Stimulated activated CD4-positive, alpha-beta T cell treated with anti-CD3 and anti-CD28 coated beads, Interleukin-1b, Interleukin-23, amount 100 ng/mL, for 48 hours (primary cell): ENCODE measurements around the gene ZNF675.
"Not testable (repeated sequence)": the region's sequence is repeated elsewhere in the genome, so short reads cannot be mapped to it uniquely, and the experiment has no call there.

ENCODE experiments used
- DNase-seq: peaks from one replicate; pipeline ENCODE4 v3.0.0-alpha.2; 2020

Gene ZNF675

DNA sequence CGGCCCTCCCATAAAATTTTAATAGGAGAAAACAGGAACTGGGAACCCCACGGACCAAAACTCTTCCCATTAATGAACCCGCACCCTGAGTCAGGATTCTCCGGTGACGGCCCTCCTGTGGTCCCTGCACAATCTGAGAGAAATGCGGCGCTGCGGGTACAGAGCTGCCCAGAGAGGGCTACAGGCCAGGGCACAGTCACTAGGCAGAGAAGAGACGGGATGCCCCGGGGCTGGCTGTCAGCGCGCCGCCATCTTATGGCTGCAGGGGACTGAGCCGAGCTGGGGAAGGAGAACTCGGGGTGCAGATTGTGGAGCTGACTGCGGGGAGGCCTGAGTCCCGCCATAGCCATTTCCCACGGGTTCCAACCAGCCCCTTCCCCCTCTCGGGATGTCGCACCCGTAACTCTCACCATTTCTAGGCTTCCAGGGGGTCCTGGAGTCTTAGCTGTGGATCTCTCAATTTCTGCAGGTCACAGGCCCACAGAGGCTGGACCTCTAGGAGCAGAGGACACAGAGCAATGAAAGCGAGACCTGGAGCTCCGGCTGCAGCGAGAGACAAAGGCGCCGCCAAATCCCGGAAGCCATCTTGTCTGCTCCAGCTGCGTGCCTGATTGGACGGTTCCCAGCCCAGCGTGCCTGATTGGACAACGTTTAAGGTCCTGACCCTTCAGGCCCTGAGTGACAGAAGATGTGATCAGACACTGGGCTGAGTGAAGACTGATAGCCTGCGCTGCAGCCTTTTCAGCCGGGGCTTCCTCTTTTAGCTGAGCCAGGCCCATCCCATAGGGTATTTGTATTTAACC is at the start of gene ZNF675:
TSS of gene ZNF675 (minus strand) at position 592 of the 803 bp plus-strand sequence. CDS start at position 413, 179 bp downstream.
- DNase-seq = peak; percentile 91

GRCh38 chr19:23730729-23731465 is 43.9 kb upstream of the ZNF675 start:
- DNase-seq = not testable (repeated sequence)

DNA sequence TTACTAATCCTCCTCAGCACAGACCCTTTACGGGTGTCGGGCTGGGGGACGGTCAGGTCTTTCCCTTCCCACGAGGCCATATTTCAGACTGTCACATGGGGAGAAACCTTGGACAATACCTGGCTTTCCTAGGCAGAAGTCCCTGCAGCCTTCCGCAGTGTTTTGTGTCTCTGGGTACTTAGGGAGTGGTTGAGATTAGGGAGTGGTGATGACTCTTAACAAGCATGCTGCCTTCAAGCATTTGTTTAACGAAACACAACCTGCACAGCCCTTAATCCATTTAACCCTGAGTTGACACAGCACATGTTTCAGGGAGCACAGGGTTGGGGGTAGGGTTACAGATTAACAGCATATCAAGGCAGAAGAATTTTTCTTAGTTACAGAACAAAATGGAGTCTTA is 37.1 kb upstream of the ZNF675 start:
- DNase-seq = not testable (repeated sequence)

GRCh38 chr19:23718802-23719201 is 31.8 kb upstream of the ZNF675 start:
- no peak for DNase-seq

DNA sequence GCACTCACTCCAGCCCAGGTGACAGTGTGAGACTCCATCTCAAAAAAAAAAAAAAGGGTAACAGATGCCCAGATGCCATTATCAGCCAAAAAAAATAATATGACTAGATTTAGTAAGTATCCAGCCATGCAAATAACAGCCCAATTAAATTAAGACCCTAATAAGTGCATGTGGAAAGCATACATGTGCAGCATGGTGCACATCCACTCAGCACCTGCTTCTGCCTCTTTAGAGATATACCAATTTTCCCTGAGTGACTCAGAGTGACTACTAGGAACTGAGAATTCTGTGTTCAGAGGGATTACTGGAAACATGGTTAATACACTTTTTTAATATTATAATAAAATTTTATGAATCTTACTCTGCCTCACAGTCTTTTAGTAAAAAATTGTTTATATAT is 29.8 kb upstream of the ZNF675 start:
- no peak for DNase-seq

GRCh38 chr19:23709347-23709746 is 22.3 kb upstream of the ZNF675 start:
- no peak for DNase-seq

GRCh38 chr19:23706657-23707056 is 19.6 kb upstream of the ZNF675 start:
- no peak for DNase-seq

GRCh38 chr19:23699521-23699860 is 12.5 kb upstream of the ZNF675 start:
- DNase-seq = no peak

DNA sequence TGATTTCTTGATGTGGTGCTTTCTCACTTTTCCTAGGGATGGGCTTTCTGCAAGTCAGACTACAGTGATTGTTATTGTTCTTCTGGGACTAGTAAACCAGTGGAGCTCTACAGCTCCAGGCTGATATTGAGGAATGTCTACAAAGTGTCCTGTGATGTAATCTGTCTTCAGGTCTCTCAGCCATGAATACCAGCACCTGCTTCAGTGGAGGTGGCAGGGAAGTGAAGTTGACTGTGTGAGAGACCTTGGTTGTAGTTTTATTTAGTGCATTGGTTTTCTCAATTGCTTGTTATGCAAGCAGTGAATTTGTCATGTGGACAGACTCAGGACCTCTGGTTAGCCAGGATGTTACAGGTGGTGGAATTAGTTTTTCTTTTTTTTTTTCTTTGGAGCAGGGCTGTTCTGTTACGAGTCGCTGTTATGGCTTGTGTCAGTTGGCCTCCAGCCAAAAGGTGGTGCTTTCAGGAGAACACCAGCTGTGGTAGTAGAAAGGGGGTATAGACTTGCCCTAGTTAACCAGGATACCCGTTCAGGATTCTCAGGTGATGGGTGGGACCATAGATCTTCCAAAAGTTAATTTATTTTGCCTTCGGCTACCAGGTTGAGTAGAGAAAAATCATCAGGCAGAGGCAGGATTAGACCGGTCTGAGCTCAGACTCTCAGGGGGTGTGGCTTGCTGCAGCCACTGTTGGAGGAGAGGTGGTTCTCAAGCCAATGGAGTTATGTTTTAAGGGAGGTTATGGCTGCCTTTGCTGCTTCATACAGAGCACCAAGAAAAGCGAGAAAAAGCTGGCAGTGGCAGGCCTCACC is 11.9 kb upstream of the ZNF675 start:
- no peak for DNase-seq

GRCh38 chr19:23692937-23693336 is 5.9 kb upstream of the ZNF675 start:
- DNase-seq = not testable (repeated sequence)

DNA sequence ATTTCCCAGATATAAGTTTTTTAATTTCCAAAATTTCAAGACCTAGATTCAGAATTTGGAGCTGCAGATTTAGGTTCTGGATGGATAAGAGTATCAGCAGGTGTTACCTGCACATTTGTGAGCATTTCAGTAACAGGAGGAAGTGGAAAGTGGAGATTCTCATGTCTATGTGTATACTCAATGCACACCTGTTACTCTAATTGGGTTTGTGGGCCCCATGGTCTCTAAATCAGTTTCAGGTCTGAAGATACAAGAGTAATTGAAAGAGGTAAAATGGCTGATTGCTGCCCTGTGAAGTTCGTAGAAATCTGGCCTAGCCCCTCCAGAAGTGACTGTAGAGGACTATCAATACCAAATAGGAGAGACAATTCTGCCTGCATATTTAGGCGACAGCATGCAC is 13.9 kb downstream of the ZNF675 start:
- DNase-seq = no peak

DNA sequence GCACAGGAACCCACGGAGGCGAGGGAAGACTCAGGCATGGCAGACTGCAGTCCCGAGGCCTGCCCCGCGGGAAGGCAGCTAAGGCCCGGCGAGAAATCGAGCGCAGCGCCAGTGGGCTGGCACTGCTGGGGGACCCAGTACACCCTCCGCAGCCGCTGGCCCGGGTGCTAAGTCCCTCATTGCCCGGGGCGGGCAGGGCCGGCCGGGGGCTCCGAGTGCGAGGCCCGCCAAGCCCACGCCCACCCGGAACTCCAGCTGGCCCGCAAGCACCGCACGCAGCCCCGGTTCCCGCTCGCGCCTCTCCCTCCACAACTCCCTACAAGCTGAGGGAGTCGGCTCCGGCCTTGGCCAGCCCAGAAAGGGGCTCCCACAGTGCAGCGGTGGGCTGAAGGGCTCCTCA is 18.4 kb downstream of the ZNF675 start:
- not testable (repeated sequence) for DNase-seq

DNA sequence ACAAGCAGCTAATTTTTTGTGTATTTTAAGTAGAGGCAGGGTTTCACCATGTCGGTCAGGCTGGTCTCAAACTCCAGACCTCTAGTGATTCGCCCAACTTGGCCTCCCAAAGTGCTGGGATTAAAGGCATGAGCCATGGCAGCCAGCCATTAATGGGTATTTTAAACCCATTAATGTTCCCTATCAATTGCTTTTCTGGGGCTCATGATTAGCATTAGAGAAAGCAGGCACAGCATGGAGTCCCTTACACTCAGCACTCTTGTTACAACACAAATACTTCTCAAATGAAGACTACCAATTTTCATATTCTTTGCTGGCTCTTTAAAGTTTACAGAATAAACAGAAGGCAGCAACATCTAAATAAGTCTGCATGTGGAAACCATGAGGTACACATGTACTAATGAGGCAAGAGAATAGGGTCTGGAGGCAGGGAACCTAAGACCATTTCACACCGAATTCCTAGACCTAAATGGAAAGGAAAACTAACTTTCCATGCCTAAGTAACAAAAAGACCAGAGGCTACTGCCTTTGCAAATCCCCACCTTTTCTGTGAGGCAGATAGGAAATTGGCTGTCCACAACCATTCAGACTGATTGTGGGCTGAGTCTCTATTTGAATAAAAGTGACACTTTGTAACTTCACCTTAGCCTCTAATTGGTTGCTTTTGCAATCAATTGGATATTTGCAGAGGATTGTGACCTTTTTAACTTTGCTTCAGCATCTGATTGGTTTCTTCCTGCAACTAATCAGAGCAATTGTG is 21.2 kb downstream of the ZNF675 start:
- no peak for DNase-seq

- DNase-seq = not testable (repeated sequence)
Observed at GRCh38 chr19:23649817-23650216, 37.2 kb downstream of the ZNF675 start.
